IMR-90 (cell line): ENCODE results near the gene MYEF2. TPM values are rescaled to one million over a fixed set of nuclear protein-coding genes. Genes with fewer than 3 reads are reported as not detected.

Source experiments
- ATAC-seq: fragments of 200-7000 bp; cut with Tn5 transposase; 2 replicates; pipeline ENCODE4 v1.9.1; 2020; ENCODE audit warnings: low read depth, mild to moderate bottlenecking, moderate library complexity
- BruUV-seq: library from RNA; stranded (reverse); fragments of 400-500 nt; replicated peaks from 2 replicates; lab custom pipeline; 2021; lab: Mats Ljungman, UMichigan
- CTCF ChIA-PET: fragments of 300-600 bp; formaldehyde crosslinking; extraction: SDS; loops from one replicate; lab custom pipeline; 2021; ENCODE audit warnings: antibody characterized with exemption; lab: Yijun Ruan, JAX
- POLR2A ChIA-PET: fragments of 300-600 bp; sonication (Branson Sonifier 250); formaldehyde crosslinking; loops from one replicate; lab custom pipeline; 2022; ENCODE audit warnings: antibody characterized with exemption; ENCODE audit not compliant: unreplicated experiment; lab: Charles Lee
- DNase-seq: peaks from one replicate; pipeline ENCODE4 v3.0.0; 2013
- H2AFZ ChIP-seq: replicated peaks from 2 replicates; pipeline ENCODE3; 2013; ENCODE audit warnings: low read length, mild to moderate bottlenecking; ENCODE audit not compliant: poor library complexity
- H2AK5ac ChIP-seq: 2 replicates; pipeline ENCODE4 v1.6.1; 2013; ENCODE audit warnings: low read depth, low read length, inconsistent platforms
- H2AK9ac ChIP-seq: replicated peaks from 2 replicates; pipeline ENCODE3; 2013; ENCODE audit warnings: mild to moderate bottlenecking, low read depth, low read length, moderate library complexity; ENCODE audit not compliant: poor library complexity
- H2BK120ac ChIP-seq: 2 replicates; pipeline ENCODE4 v1.6.1; 2013; ENCODE audit warnings: low read depth, low read length, inconsistent platforms
- H2BK15ac ChIP-seq: 3 replicates; pipeline ENCODE4 v1.6.1; 2013; ENCODE audit warnings: low read depth, low read length, inconsistent platforms
- H2BK20ac ChIP-seq: 2 replicates; pipeline ENCODE4 v1.6.1; 2013; ENCODE audit warnings: low read depth, mild to moderate bottlenecking, inconsistent platforms, low read length, moderate library complexity
- H2BK5ac ChIP-seq: 2 replicates; pipeline ENCODE4 v1.6.1; 2013; ENCODE audit warnings: mild to moderate bottlenecking, low read depth, low read length, inconsistent platforms; ENCODE audit not compliant: poor library complexity, severe bottlenecking
- H3K14ac ChIP-seq: replicated peaks from 2 replicates; pipeline ENCODE4 v1.6.1; 2013; ENCODE audit warnings: low read depth, low read length, inconsistent platforms
- H3K18ac ChIP-seq: 2 replicates; pipeline ENCODE4 v1.6.1; 2013; ENCODE audit warnings: low read depth, low read length, control low read depth
- H3K23ac ChIP-seq: 2 replicates; pipeline ENCODE4 v1.6.1; 2013; ENCODE audit warnings: low read depth, low read length, inconsistent platforms
- H3K27ac ChIP-seq: 2 replicates; pipeline ENCODE4 v1.5.1; 2013; ENCODE audit warnings: mild to moderate bottlenecking, control low read depth, low read length; ENCODE audit not compliant: insufficient read depth
- H3K27me3 ChIP-seq: 2 replicates; pipeline ENCODE4 v1.6.1; 2013; ENCODE audit warnings: low read length; ENCODE audit not compliant: control insufficient read depth, insufficient read depth
- H3K36me3 ChIP-seq: 2 replicates; pipeline ENCODE4 v1.6.1; 2013; ENCODE audit warnings: low read length, mixed read lengths; ENCODE audit not compliant: control insufficient read depth, insufficient read depth
- H3K4ac ChIP-seq: 2 replicates; pipeline ENCODE4 v1.6.1; 2013; ENCODE audit warnings: low read depth, low read length, inconsistent platforms
- H3K4me1 ChIP-seq: 2 replicates; pipeline ENCODE4 v1.6.1; 2013; ENCODE audit warnings: low read length, mixed read lengths; ENCODE audit not compliant: control insufficient read depth, insufficient read depth
- H3K4me2 ChIP-seq: 2 replicates; pipeline ENCODE4 v1.6.1; 2013; ENCODE audit warnings: low read depth, mild to moderate bottlenecking, control low read depth, low read length, moderate library complexity
- H3K4me3 ChIP-seq: 2 replicates; pipeline ENCODE4 v1.5.1; 2013; ENCODE audit warnings: low read depth, mild to moderate bottlenecking, control low read depth, low read length, moderate library complexity; ENCODE audit not compliant: insufficient read depth
- H3K56ac ChIP-seq: 2 replicates; pipeline ENCODE4 v1.6.1; 2013; ENCODE audit warnings: low read length, inconsistent platforms; ENCODE audit not compliant: insufficient read depth; ENCODE audit errors: extremely low read depth
- H3K79me1 ChIP-seq, 2 experiments: 2 replicates each; pipeline ENCODE4 v1.6.1; 2013; ENCODE audit warnings: low read length in 2 of 2, inconsistent platforms in 1 of 2, low read depth in 1 of 2
- H3K9ac ChIP-seq: 2 replicates; pipeline ENCODE4 v1.6.1; 2013; ENCODE audit warnings: low read depth, low read length, control low read depth
- H3K9me1 ChIP-seq: 2 replicates; pipeline ENCODE4 v1.6.1; 2013; ENCODE audit warnings: low read length, inconsistent platforms; ENCODE audit not compliant: insufficient read depth
- H3K9me3 ChIP-seq: 2 replicates; pipeline ENCODE4 v1.6.1; 2013; ENCODE audit warnings: low read length; ENCODE audit not compliant: control insufficient read depth, insufficient read depth
- H4K20me1 ChIP-seq: 2 replicates; pipeline ENCODE4 v1.6.1; 2013; ENCODE audit warnings: low read length, inconsistent platforms; ENCODE audit not compliant: insufficient read depth
- H4K5ac ChIP-seq: 2 replicates; pipeline ENCODE4 v1.6.1; 2013; ENCODE audit warnings: mild to moderate bottlenecking, low read depth, low read length, control low read depth
- H4K8ac ChIP-seq, 2 experiments: 2 replicates each; pipeline ENCODE4 v1.6.1; 2013; ENCODE audit warnings: low read depth in 2 of 2, low read length in 2 of 2, control low read depth in 1 of 2, inconsistent platforms in 1 of 2
- H4K91ac ChIP-seq: 2 replicates; pipeline ENCODE4 v1.6.1; 2013; ENCODE audit warnings: low read depth, low read length, inconsistent platforms; ENCODE audit not compliant: insufficient read depth
- BHLHE40 ChIP-seq: fragments of 150-350 bp; IDR thresholded peaks from 2 replicates; pipeline ENCODE4 v1.6.1; 2016; ENCODE audit warnings: mild to moderate bottlenecking, low read depth, low read length
- CEBPB ChIP-seq: IDR thresholded peaks from 2 replicates; pipeline ENCODE4 v1.6.1; 2012; ENCODE audit warnings: low read depth, low read length, improper control_type of control experiment
- CTCF ChIP-seq: conservative IDR thresholded peaks from 2 replicates; pipeline ENCODE4 v1.5.1; 2012; ENCODE audit warnings: mild to moderate bottlenecking, low read depth, low read length, improper control_type of control experiment
- ELK1 ChIP-seq: fragments of 150-350 bp; IDR thresholded peaks from 2 replicates; pipeline ENCODE4 v1.6.1; 2016; ENCODE audit warnings: low read depth, mild to moderate bottlenecking, low read length, moderate library complexity, borderline replicate concordance
- FOS ChIP-seq: fragments of 150-350 bp; IDR thresholded peaks from 2 replicates; pipeline ENCODE4 v1.6.1; 2016; ENCODE audit warnings: low read depth, low read length
- MAFK ChIP-seq: IDR thresholded peaks from 2 replicates; pipeline ENCODE4 v1.6.1; 2012; ENCODE audit warnings: low read depth, low read length, improper control_type of control experiment
- MAZ ChIP-seq: IDR thresholded peaks from 2 replicates; pipeline ENCODE4 v1.6.1; 2012; ENCODE audit warnings: low read depth, mild to moderate bottlenecking, low read length, improper control_type of control experiment, moderate library complexity, borderline replicate concordance
- MXI1 ChIP-seq: IDR thresholded peaks from 2 replicates; pipeline ENCODE4 v1.6.1; 2012; ENCODE audit warnings: low read depth, mild to moderate bottlenecking, low read length, moderate library complexity, borderline replicate concordance
- NFE2L2 ChIP-seq: fragments of 150-350 bp; IDR thresholded peaks from 2 replicates; pipeline ENCODE4 v1.6.1; 2016; ENCODE audit warnings: low read depth, mild to moderate bottlenecking, low read length
- POLR2A ChIP-seq: IDR thresholded peaks from 2 replicates; pipeline ENCODE4 v1.6.1; 2012; ENCODE audit warnings: mild to moderate bottlenecking, low read depth, low read length
- RCOR1 ChIP-seq: IDR thresholded peaks from 2 replicates; pipeline ENCODE4 v1.6.1; 2012; ENCODE audit warnings: mild to moderate bottlenecking, low read length, improper control_type of control experiment; ENCODE audit not compliant: insufficient replicate concordance
- RFX5 ChIP-seq: IDR thresholded peaks from 2 replicates; pipeline ENCODE4 v1.8.0; 2012; ENCODE audit warnings: low read depth, mild to moderate bottlenecking, low read length, moderate library complexity
- SMC3 ChIP-seq: fragments of 150-350 bp; IDR thresholded peaks from 2 replicates; pipeline ENCODE4 v1.6.1; 2016; ENCODE audit warnings: low read depth, mild to moderate bottlenecking, antibody characterized with exemption, low read length, moderate library complexity
- WGBS, 2 experiments: methylation state at CpG; one replicate each; pipeline versions ENCODE4 v1.1.5 to v1.1.7; 2013; ENCODE audit warnings: missing lambda C conversion rate in 2 of 2; ENCODE audit not compliant: insufficient read length in 1 of 2; ENCODE audit errors: extremely low coverage in 2 of 2; 5-methylcytosine and 5-hydroxymethylcytosine counted together
- dilution Hi-C: fragments of 300-500 bp; cut with HindIII; formaldehyde crosslinking; loops from one replicate; pipeline ENCODE4 v1.14.3; 2018; ENCODE audit warnings: low sequenced_read_pairs; ENCODE audit not compliant: unreplicated experiment
- in situ Hi-C: fragments of 300-500 bp; cut with MboI; formaldehyde crosslinking; loops from 3 replicates; pipeline ENCODE4 v1.14.3; 2019; ENCODE audit warnings: low sequenced_read_pairs, inconsistent platforms, mixed read lengths
- intact Hi-C: fragments of 100-400 bp; cut with micrococcal nuclease; formaldehyde crosslinking; loops from 2 replicates; pipeline ENCODE4 v1.10.0; 2022
- polyA plus RNA-seq, 3 experiments: library from polyadenylated mRNA; depleted of rRNA; stranded (reverse); fragments of >200 nt; gene quantifications; 2 replicates each; pipeline ENCODE4 v1.2.3, GENCODE V29; 2012; ENCODE audit warnings: low replicate concordance in 1 of 3
- total RNA-seq: library from RNA; depleted of rRNA; stranded (reverse); fragments of >200 nt; gene quantifications from 2 replicates; pipeline ENCODE4 v1.2.3, GENCODE V29; 2012

MYEF2 gene
- total and polyA plus RNA-seq, 2 of the 4 experiments (the other 2 are of a cell fraction) = 4.5 to 5.8 TPM

GRCh38 chr15:48182749-48183148 lies 4.7 kb upstream of the MYEF2 start:
- Histone ChIP-seq H4K8ac (no peak overlapping the region), H3K14ac (no peak overlapping the region), H3K23ac (no peak overlapping the region), H2AK5ac (no peak overlapping the region), H3K79me1 (no peaks in the 10 kb centered on the region), H3K18ac (no peak overlapping the region), H4K20me1 (no peaks in the 10 kb centered on the region), H3K27me3 (0 out of 2 replicates have a peak, but pooled peaks cover 2% of the 10 kb centered on the region), H2BK5ac (no peak overlapping the region), H2BK15ac (no peak overlapping the region), H4K5ac (no peak overlapping the region), H4K91ac (no peak overlapping the region), H3K4ac (no peak overlapping the region), H3K36me3 (no peaks in the 10 kb centered on the region), H2BK120ac (no peak overlapping the region), H3K9me3 (no peaks in the 10 kb centered on the region), H3K4me1 (no peaks in the 10 kb centered on the region), H3K27ac (no peak overlapping the region), H2AFZ (no peak overlapping the region), H3K9ac (no peak overlapping the region), H3K4me2 (no peak overlapping the region), H3K4me3 (no peak overlapping the region), H2BK20ac (no peak overlapping the region), H2AK9ac (no peak overlapping the region), H3K9me1 (no peaks in the 10 kb centered on the region), H3K56ac (no peak overlapping the region)
- dilution Hi-C loops (no loop called here), intact Hi-C loops (no loop called here), in situ Hi-C loops (no loop called here)
- CTCF ChIA-PET = no interaction called here
- POLR2A ChIA-PET = no interaction called here
- no CpG with 5 or more reads among the region's 2 CpGs for WGBS, 2 experiments
- no peak for ATAC-seq
- TF ChIP-seq POLR2A (no peak), CEBPB (no peak), NFE2L2 (no peak), MAZ (no peak), SMC3 (no peak), MAFK (no peak), RFX5 (no peak), ELK1 (no peak), MXI1 (no peak), CTCF (no peak), BHLHE40 (no peak), FOS (no peak), RCOR1 (no peak)
- BruUV-seq = no TSS peak
- DNase-seq = no peak
